ENCODE data around the gene AOX1.

DNA sequence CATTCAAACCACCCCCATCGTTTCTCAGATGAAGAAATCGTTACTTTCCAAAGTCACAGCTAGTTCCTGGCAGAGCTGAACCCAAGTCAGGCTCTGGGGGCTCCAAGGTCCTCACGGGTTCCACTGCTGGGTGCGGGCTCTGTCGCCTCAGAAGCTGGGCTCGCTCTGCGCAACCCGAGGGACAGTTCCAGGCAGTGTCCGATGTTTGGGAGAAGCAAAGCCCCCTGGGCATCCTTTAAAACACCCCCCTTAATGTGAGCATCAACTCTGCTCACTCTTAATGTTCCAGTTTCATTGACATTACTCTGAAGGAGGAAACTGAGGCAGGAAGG lies 796 bp downstream of the AOX1 start:
- TF ChIP-seq, protein P1, sequence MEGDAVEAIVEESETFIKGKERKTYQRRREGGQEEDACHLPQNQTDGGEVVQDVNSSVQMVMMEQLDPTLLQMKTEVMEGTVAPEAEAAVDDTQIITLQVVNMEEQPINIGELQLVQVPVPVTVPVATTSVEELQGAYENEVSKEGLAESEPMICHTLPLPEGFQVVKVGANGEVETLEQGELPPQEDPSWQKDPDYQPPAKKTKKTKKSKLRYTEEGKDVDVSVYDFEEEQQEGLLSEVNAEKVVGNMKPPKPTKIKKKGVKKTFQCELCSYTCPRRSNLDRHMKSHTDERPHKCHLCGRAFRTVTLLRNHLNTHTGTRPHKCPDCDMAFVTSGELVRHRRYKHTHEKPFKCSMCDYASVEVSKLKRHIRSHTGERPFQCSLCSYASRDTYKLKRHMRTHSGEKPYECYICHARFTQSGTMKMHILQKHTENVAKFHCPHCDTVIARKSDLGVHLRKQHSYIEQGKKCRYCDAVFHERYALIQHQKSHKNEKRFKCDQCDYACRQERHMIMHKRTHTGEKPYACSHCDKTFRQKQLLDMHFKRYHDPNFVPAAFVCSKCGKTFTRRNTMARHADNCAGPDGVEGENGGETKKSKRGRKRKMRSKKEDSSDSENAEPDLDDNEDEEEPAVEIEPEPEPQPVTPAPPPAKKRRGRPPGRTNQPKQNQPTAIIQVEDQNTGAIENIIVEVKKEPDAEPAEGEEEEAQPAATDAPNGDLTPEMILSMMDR (IDR thresholded peaks at IDR 0.05), result no peak
- TF ChIP-seq ZFP36 (IDR thresholded peaks at IDR 0.05; ENCODE audit: borderline replicate concordance, partially characterized antibody) (no peak), HEYL (CRISPR knock-in tag; IDR thresholded peaks at IDR 0.05) (no peak), BHLHE40 (IDR thresholded peaks at IDR 0.05; ENCODE audit: low read depth, low read length) (no peak), EP300 (IDR thresholded peaks at IDR 0.05) (no peak), POLR2A (IDR thresholded peaks at IDR 0.05; ENCODE audit: low read length) (no peak), RCOR1 (IDR thresholded peaks at IDR 0.05; ENCODE audit: low read depth, low read length) (no peak), HOXB5 (CRISPR knock-in tag; IDR thresholded peaks at IDR 0.05) (no peak)
- TF ChIP-seq, protein P2, sequence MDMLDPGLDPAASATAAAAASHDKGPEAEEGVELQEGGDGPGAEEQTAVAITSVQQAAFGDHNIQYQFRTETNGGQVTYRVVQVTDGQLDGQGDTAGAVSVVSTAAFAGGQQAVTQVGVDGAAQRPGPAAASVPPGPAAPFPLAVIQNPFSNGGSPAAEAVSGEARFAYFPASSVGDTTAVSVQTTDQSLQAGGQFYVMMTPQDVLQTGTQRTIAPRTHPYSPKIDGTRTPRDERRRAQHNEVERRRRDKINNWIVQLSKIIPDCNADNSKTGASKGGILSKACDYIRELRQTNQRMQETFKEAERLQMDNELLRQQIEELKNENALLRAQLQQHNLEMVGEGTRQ (IDR thresholded peaks at IDR 0.05), result no peak
- TF ChIP-seq, protein P3, sequence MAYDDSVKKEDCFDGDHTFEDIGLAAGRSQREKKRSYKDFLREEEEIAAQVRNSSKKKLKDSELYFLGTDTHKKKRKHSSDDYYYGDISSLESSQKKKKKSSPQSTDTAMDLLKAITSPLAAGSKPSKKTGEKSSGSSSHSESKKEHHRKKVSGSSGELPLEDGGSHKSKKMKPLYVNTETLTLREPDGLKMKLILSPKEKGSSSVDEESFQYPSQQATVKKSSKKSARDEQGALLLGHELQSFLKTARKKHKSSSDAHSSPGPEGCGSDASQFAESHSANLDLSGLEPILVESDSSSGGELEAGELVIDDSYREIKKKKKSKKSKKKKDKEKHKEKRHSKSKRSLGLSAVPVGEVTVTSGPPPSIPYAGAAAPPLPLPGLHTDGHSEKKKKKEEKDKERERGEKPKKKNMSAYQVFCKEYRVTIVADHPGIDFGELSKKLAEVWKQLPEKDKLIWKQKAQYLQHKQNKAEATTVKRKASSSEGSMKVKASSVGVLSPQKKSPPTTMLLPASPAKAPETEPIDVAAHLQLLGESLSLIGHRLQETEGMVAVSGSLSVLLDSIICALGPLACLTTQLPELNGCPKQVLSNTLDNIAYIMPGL (CRISPR knock-in tag; IDR thresholded peaks at IDR 0.05; ENCODE audit: borderline replicate concordance), result no peak
- TF ChIP-seq, protein P4, sequence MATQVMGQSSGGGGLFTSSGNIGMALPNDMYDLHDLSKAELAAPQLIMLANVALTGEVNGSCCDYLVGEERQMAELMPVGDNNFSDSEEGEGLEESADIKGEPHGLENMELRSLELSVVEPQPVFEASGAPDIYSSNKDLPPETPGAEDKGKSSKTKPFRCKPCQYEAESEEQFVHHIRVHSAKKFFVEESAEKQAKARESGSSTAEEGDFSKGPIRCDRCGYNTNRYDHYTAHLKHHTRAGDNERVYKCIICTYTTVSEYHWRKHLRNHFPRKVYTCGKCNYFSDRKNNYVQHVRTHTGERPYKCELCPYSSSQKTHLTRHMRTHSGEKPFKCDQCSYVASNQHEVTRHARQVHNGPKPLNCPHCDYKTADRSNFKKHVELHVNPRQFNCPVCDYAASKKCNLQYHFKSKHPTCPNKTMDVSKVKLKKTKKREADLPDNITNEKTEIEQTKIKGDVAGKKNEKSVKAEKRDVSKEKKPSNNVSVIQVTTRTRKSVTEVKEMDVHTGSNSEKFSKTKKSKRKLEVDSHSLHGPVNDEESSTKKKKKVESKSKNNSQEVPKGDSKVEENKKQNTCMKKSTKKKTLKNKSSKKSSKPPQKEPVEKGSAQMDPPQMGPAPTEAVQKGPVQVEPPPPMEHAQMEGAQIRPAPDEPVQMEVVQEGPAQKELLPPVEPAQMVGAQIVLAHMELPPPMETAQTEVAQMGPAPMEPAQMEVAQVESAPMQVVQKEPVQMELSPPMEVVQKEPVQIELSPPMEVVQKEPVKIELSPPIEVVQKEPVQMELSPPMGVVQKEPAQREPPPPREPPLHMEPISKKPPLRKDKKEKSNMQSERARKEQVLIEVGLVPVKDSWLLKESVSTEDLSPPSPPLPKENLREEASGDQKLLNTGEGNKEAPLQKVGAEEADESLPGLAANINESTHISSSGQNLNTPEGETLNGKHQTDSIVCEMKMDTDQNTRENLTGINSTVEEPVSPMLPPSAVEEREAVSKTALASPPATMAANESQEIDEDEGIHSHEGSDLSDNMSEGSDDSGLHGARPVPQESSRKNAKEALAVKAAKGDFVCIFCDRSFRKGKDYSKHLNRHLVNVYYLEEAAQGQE (IDR thresholded peaks at IDR 0.05), result no peak
